Stimulated activated CD4-positive, alpha-beta T cell treated with anti-CD3 and anti-CD28 coated beads, Interleukin-12 subunit alpha, Interleukin-12 subunit beta, amount 100 ng/mL, for 24 hours (primary cell): ENCODE results near the gene ERAL1.
"Not testable (repeated sequence)": the region's sequence is repeated elsewhere in the genome, so short reads cannot be mapped to it uniquely, and the experiment has no call there.

Experiments
- DNase-seq, 2 experiments: peaks; one replicate each; pipeline ENCODE4 v3.0.0-alpha.2; 2020; ENCODE audit warnings: low read depth in 2 of 2

Gene ERAL1

DNA sequence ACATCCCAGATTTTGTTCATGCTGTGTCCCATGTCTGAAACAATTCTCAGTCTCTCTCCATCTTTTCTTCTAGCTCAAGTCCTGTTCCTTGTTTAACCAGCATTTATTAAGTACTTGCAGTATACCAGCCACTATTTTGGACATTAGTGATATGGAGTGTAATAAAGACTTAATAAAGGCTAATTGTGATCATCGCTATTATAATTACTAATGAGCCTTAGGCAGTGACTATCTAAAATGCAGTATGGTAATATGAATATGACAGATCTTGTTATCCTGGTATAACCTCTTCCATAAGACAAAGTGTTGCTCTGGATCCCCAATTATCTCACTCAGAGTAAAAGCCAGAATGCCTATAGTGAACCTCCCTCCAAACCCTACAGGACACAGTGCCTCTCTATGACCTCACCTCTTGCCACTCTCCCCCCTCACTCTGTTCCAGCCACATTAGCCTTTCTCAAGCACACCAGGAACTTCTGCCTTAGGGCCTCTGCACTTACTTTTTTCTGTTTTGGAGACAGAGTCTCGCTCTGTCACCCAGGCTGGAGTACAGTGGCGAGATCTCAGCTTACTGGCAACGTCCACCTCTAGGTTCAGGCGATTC is 44.5 kb downstream of the ERAL1 start:
- no peak for DNase-seq

DNA sequence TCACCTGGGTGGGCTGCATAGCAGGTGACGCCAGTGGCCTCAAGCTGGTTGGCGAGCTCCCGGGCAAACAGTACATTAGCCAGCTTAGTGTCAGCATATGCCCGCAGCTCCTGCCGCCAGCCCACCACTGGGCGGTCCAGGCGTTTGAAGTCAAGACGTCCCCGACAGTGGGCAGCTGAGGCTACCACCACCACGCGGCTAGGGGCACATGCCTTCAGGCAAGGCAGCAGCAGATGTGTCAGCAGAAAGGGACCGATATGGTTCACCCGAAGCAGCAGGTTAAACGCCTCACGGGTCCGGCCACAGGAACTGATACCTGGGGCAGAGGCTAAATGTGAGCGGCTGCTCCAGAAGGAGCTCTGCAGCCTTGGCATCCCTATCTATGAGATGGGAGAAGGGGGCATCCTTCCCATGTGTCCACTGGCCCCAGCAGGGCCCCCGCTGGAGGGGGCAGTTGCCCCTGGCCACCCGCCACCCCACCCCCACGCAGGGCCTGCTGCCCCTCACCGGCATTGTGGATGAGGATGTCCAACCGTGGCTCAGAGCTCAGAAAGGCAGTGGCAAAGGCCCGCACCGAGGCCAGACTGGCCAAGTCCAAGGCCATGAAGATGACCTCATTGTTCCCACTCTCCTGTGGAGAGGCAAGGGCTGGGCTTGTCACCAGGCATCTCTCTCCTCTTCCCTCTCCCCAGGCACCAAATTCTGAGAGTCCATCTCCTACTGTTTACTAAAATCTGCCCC is 46.3 kb downstream of the ERAL1 start:
- DNase-seq, result no peak

DNA sequence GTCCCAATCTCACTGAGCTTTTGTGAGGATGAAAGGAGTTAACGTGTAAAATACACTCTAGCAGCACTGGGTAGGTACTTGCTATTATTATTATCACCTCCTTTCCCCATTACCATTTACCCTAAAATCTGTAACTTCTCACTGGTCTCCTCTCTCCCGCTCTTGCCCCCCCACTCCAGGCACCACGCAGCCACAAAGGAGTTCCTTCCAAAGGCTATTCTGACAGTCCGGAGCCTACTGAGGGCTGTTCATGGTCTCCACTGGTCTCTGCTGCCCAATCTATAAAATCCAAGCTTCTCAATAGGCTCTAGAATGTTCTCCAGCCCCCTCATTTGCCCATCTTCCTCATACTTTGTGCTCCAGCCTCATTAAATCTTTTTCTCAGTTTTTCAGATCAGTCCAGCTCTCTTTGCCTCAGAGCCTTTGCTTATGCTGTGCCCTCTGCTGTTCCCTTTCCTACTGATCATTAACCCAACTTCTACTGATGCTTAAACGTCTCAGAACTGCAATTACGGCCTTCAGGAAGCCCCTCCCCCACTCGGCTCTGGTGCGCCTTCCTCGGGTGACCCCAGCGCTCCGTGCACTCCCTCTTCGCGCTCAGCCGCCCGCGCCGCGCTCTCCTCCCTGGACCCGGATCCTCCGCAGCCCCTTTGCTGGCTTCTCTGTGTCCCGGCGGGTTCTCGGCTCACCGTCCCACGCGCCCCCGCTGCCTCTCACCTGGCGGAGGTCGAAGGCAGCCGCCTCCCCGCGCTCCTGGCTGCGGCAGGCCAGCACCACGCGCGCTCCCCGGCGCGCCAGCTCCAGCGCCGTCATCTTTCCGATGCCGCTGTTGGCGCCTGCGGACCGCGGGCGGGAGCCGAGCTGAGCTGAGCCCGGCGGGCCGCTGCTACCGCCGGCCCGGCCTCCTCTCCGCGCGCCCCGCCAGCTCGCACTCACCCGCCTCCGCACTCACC is 47.3 kb downstream of the ERAL1 start:
- DNase-seq, result peak in 1 of 2 experiments; percentile 51

DNA sequence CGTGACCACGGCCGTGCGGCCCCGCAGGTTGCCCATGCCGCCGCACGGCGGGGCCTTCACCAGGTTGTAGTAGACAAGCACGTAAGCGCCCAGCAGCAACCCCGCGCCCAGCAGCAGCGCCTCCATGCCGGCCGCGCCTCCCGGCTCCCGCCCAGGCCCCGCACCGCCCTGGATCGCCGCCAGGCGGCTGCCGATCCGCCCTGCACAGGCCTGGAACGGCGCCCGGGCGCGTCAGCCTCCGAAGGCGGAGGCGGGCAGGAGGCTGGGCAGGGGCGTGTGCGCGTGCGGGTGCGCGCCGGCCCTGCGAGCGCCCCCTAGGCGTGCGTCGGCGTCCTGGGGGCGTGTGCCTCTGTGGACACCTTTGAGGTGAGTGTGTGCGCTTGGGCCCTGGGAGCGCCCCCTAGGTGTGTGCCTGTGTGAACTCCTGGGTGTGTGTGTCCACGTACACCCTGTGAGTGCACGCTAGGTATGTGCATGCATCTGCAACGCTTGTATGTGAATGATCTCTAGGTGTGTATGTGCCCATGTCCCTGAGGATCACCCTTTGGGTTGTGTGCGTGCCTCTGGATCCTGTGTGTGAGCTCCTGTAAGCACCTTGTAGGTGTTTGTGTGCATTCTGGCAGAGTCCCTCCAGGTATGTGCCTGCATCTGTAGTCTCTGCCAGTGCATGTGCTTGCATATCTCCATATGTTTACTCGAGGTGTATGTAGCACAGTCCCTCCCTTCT is 48.2 kb downstream of the ERAL1 start, which contains the start of gene DHRS13:
TSS of gene DHRS13 (minus strand) at position 261 of the 727 bp plus-strand sequence. CDS start at position 126, 135 bp downstream.
- peak; percentile 83 to 89 for DNase-seq

DNA sequence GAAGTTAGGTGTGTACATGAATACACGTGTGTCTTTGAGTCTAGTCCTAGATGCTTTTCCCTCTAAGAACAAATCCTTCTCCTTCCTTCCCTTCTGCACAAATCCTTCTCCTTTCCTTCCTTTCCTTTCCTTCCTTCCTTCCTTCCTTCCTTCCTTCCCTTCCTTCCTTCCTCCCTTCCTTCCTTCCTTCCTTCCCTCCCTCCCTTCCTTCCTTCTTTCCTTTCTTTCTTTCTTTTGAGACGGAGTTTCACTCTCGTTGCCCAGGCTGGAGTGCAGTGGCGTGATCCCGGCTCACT is 48.7 kb downstream of the ERAL1 start:
- DNase-seq, result not testable (repeated sequence)

DNA sequence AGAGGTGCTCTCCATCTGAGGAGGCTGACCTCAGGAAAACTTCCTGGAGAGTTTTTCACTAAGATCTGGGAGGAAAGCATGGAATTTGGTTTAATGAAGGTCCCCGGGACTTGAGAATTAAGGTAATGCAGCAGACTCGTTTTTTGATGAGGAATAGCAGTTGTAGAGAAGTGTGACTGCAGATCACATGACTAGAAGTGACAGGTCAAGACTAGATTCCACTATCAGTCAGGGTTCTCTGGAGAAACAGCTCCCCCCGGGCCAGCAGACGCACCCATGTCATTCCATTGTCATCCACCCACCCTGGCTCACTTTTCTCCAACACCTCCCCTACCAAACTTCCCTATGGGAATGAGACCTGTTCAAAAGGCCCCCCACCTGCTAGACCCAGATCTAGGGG is 50.0 kb downstream of the ERAL1 start:
- DNase-seq, result no peak

DNA sequence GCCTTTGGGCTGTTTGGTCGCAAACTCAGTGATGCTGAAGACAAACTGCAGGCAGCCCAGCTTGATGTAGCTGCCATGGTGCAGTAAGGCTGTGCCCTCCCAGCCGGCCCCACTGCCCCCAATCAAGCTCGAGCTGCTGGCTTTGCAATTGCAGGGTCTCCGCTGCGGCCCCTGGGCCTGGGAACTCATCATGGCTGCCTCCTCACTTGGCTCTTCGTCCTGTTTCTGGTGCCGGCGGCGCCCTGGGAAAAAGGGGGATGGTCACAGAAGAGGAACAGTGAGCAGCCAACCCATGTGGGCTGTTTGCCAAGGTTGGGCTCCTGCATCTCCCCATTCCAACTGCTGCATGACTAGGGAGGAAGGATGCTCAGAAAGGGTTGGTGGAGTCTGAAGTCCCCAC is 51.5 kb downstream of the ERAL1 start:
- no peak for DNase-seq

DNA sequence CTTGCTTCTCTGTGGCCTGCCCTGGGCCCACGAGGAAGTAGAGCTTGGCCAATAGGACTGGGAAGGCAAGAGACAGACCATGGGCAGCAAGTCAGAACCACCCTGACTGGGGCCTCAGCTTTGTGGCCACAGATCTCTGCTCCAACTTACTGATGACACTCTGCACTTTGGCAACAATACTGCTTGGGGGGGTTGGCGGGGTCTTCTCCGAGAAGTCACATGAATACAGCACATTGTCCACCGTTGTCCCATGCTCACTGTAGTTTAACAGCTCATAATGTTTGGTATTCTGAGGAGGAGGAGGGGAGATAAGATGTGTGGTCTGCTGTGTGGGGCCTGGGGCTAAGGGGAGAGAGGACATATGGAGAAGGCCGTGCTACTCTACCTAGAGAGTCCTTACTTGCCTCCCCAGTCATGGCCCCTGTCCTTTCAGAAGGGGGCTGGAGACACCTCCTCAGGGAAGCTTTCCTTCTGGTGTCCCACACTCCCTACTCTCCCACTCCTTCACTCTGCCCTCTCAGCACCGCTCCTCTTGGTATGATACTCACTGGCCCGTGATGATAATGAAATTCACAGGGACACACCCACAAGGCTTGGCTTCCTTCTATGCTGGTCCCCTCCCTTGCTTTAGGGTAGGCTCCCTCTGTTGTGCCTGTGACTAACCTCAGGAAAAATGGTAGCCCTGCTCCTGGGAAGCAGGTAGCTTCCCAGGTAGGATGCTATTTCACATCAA is 52.1 kb downstream of the ERAL1 start:
- no peak for DNase-seq

DNA sequence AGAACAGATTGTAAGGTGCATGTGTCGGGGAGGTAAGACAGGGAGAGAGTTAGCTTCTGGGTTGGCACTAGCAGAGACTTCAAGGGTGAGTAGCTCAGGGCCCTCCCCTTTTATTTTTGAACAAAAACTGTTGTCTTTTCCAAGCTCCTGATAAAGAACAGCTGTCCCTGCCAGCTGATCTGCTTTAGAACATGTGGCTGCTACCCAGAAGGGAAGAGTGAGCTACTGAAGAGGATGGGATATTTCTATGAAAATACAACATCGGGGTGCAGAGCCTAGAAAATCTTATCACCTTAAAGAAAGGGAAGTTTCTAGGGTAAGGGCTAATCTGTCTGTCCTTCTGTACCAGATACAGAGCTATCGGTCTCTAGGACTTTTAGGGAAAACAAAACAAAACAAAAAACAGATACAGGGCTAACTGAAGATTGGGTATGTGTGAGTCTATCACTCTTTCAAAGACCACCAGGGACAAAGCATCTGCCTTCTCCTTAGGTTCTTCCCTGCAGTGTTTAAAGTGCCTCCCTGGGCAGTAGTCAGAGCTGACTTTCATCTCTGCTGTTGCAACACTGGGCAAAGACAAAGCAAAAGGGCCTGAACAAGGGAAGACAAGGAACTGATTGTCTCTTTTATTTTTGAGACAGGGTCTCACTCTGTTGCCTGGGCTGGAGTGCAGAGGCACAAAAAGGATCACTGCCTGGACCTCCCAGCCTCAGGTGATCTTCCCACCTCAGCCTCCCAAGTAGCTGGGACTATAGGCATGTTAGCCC is 53.1 kb downstream of the ERAL1 start:
- no peak for DNase-seq

DNA sequence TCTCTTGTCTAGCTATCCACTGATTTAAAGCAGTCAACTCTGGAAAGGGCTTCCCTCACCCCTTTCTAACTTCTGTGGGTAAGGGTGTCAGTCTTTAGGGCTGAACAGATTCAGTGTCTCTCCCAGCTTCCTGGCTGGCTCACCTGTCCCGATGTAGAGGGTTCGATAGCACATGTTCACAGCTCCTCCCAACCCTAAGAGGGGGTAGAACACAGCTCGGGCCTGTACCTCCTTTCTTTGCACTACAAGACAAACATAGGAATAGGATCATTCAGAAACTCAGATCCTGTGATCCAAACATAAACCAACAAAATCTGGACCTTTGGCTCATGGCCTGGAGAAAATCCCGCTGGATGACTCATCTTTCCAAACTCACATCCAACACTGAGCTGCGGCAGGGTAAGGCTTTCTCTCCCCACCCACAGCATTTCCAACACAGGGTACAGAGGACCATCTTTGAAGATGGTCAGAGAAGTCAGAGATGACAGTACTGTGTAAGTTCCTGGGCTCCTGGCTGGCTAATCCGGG is 53.9 kb downstream of the ERAL1 start:
- no peak for DNase-seq

DNA sequence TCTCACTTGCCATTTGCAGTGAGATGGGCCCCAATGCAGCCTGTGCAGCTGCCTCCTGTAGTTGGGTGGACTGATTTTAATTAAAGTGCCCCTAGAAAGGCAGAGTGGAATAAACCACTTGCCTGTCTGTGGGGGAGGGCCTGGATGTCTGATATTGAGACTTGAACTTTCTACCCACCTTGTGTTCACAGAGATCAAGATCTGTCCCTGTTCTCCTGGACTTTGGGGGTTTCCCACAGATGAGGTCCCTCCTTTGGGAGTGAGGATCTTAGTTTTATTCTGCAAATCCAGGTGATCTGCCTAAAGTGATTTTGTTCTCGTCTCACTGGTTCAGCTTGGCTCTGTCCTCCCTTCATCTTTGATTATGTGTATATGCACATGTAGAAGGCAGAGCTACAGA is 55.7 kb downstream of the ERAL1 start:
- DNase-seq, result no peak
